DND-41 (cell line): Measurements from ENCODE around the gene ERAL1.

Experiments
- EZH2 ChIP-seq: IDR thresholded peaks from 3 replicates; pipeline ENCODE4 v1.6.1; 2012; ENCODE audit warnings: borderline replicate concordance, low read depth, mild to moderate bottlenecking, moderate library complexity, low read length, inconsistent platforms; ENCODE audit not compliant: severe bottlenecking
- TF ChIP-seq, protein P1 (sequence below): IDR thresholded peaks from 2 replicates; pipeline ENCODE4 v1.5.1; 2012; ENCODE audit warnings: borderline replicate concordance, low read length, moderate library complexity, mild to moderate bottlenecking; ENCODE audit not compliant: poor library complexity, severe bottlenecking; ENCODE audit errors: extremely low read depth

DNA sequence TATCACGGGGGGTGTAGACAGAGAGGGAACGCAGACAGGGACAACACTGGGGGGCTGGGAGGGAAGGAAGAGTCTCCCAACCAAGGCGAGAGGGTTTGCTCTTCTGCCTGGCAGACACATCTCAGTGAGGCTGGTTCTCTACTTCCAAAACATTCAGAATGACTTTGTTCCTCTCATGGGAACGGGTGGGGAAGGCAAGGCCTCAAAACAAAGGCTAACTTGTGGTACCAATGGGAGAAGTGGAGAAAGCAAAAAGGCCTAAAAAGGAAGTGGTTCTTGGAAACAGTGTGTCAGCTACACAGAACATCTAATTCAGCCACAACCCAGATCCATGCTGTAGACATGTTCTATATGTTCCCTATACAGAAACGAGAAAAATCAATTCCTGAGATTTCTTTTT lies 35.2 kb downstream of the ERAL1 start:
- TF ChIP-seq, protein P1, sequence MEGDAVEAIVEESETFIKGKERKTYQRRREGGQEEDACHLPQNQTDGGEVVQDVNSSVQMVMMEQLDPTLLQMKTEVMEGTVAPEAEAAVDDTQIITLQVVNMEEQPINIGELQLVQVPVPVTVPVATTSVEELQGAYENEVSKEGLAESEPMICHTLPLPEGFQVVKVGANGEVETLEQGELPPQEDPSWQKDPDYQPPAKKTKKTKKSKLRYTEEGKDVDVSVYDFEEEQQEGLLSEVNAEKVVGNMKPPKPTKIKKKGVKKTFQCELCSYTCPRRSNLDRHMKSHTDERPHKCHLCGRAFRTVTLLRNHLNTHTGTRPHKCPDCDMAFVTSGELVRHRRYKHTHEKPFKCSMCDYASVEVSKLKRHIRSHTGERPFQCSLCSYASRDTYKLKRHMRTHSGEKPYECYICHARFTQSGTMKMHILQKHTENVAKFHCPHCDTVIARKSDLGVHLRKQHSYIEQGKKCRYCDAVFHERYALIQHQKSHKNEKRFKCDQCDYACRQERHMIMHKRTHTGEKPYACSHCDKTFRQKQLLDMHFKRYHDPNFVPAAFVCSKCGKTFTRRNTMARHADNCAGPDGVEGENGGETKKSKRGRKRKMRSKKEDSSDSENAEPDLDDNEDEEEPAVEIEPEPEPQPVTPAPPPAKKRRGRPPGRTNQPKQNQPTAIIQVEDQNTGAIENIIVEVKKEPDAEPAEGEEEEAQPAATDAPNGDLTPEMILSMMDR, result no peak
- no peak for TF ChIP-seq EZH2
